Endothelial cell of umbilical vein (primary cell): ENCODE data around the gene FLRT1.

Experiments used
- CTCF ChIP-seq, 2 donors: IDR thresholded peaks; 1 replicate in 1 of 2; 2 replicates in 1 of 2; pipeline ENCODE4 v1.5.1; 2011; ENCODE audit warnings: low read length in 2 of 2, mild to moderate bottlenecking in 2 of 2, moderate library complexity in 2 of 2, control low read depth in 1 of 2, inconsistent platforms in 1 of 2, low read depth in 1 of 2; ENCODE audit not compliant: insufficient read depth in 1 of 2; ENCODE audit errors: extremely low read depth in 1 of 2
- EZH2 ChIP-seq: IDR thresholded peaks from 2 replicates; pipeline ENCODE4 v1.6.1; 2012; ENCODE audit warnings: borderline replicate concordance, low read depth, mild to moderate bottlenecking, moderate library complexity, low read length, inconsistent platforms; ENCODE audit not compliant: severe bottlenecking
- FOS ChIP-seq: IDR thresholded peaks from 2 replicates; pipeline ENCODE4 v1.6.1; 2011; ENCODE audit warnings: mild to moderate bottlenecking, low read length, moderate library complexity, borderline replicate concordance; ENCODE audit not compliant: insufficient read depth
- GATA2 ChIP-seq: IDR thresholded peaks from 2 replicates; pipeline ENCODE4 v1.7.0; 2011; ENCODE audit warnings: low read depth, mild to moderate bottlenecking, moderate library complexity, mixed read lengths, low read length; ENCODE audit not compliant: insufficient read length, insufficient read depth
- JUN ChIP-seq: IDR thresholded peaks from 2 replicates; pipeline ENCODE4 v1.6.1; 2011; ENCODE audit warnings: borderline replicate concordance, low read depth; ENCODE audit not compliant: insufficient read length, insufficient read depth
- MAX ChIP-seq: IDR thresholded peaks from 2 replicates; pipeline ENCODE4 v1.6.1; 2011; ENCODE audit not compliant: insufficient read depth, insufficient read length
- MYC ChIP-seq: IDR thresholded peaks from one replicate; pipeline ENCODE4 v1.6.1; 2011; ENCODE audit warnings: mild to moderate bottlenecking, low read depth, low read length
- POLR2A ChIP-seq: IDR thresholded peaks from 2 replicates; pipeline ENCODE4 v1.6.1; 2012; ENCODE audit warnings: low read depth, mild to moderate bottlenecking, control low read depth, low read length
- POLR2AphosphoS5 ChIP-seq: IDR thresholded peaks from 2 replicates; pipeline ENCODE4 v1.6.1; 2012; ENCODE audit warnings: low read depth, mild to moderate bottlenecking, control low read depth, low read length, moderate library complexity; ENCODE audit not compliant: insufficient read depth

- TF ChIP-seq CTCF (IDR thresholded peaks at IDR 0.05; ENCODE audit: extremely low read depth in 1 of 2, insufficient read depth in 1 of 2, low read depth in 1 of 2, low read length in 2 of 2) (no peak), JUN (no peak), EZH2 (no peak), POLR2A (no peak), POLR2AphosphoS5 (no peak), MAX (no peak), MYC (no peak), FOS (no peak), GATA2 (no peak)
Observed at GRCh38 chr11:64076758-64077157, 41.0 kb downstream of the FLRT1 start.
